ENCODE measurements around the gene AURKA. TPM values are rescaled to one million over a fixed set of nuclear protein-coding genes. Genes with fewer than 3 reads are reported as not detected.

Gene AURKA
- total RNA-seq, result 7.0 TPM
- long read RNA-seq, partial matches to known transcripts, result 0 of 7 reads
- long read RNA-seq, other reads (novel, unspliced or antisense), result 5 of 7 reads

DNA sequence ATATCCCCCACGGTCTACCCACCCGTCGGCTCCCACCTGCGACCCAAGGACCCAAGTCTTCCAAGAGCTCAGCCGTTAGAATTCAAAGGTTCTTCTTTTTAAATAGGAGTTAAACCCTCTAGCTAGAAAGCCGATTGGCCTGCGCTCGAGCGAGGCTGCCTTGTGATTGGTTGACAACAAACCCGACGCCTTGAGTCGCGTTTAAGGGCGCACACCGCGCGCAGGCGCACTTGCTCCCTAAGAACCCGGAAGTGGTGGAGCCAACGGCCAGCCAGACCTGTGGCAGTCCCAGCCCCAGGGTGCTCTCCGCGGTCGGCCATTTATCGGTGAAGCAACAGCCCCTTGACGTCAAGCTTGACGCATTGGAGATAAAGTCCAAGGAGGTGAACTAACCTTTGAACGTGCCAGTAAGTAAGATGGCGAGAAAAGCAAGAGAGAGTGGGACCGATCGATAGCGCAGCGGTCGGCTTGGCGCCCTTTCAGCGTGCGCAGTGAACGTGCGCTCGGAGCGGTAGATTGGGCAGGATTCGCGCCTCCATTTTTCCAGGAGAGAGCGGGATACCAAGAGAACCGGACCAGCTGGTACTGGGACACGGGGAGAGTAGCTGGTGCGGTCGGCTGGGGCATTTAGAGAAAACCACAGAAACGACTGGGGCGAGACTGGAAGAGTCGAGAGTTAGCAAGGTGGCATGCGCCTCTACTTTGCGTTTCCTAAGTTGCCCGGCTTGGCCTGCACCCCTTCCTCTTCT is at the start of gene AURKA, which contains the start of gene CSTF1:
AURKA (minus strand) TSS at position 84 of the 749 bp plus-strand sequence. CDS start 4,018 bp downstream, outside the sequence.
CSTF1 (plus strand) TSS at position 514 of the 749 bp plus-strand sequence. CDS start 2,908 bp downstream, outside the sequence.
- ATAC-seq (peak; percentile 99), DNase-seq (peak; percentile 100)
- intact Hi-C loops (cut with micrococcal nuclease), result no loop called here

DNA sequence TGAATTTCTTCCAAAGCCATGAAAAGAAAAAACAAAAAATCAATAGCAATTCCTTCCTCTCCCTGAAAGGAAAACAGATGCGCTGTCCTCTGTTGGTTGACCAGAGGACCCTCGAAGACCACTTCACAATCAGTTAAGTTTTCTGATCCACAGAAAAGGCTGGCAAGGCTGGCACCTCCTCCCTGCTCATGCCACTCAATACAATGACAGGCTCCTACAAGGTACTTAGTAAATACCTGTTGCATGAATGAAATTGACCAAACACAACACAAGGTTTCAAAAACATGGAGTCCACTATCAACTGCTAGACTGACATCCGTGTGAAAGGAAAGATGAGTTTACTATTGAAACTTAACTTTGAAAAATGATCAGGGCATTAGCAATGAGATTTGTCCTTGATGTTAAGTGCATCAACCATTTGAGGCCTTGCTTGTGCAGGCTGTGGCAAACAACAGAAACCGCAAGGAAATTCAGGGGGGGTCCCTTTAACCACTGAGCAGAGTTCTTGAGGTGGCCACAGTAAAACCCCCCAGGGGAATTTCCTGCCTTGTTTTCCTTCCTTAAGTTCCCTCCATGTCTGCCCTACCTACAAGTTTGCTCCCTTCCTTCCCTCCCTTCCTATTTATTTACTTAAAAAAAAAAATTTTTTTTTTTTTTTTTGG is 48.5 kb upstream of the AURKA start:
- DNase-seq, result no peak
- no peak for ATAC-seq
- intact Hi-C loops (cut with micrococcal nuclease), result no loop called here

DNA sequence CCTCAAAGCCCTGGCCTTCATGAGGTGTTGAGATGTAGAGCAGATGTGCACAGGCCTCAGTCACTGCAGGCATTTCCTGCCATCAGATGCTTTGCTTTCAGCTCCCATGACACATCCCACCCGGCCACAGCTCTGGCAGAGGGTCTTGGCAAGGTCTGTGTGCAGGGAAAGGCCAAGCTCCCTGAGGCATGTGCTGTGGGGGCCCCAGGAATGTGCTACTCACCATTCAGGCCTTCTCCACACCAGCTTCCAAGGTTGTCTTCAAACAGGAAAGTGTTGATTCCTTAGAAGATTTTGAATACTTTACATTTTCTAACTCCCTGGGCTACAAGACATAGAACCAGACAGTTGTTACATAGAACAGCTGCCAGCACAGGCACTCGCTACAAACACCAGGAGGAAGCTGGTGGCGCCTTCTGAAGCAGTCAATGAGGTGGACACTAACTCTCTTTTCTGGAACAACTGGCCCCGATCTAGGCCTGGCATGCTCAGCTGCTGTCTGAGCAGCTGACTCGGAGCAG is 47.8 kb upstream of the AURKA start:
- DNase-seq (peak; percentile 82), ATAC-seq (peak; percentile 92)
- intact Hi-C loops (cut with micrococcal nuclease), result no loop called here

DNA sequence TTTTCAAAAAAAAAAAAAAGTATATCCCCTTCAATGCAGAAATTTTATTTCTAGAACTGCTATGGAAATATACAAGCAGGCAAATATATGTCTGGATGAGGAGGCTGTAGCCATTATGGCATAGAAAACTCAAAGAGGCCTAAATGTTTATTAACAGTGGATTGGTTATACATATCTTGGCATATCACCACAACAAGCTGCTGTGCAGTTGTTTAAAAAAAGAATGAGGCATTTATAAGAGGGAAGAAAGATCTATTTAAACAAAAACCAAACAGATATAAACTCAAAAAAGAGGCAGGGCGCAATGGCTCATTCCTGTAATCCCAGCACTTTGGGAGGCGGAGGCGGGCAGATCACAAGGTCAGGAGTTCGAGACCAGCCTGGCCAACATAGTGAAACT is 46.3 kb upstream of the AURKA start:
- DNase-seq (no peak), ATAC-seq (no peak)
- intact Hi-C loops (cut with micrococcal nuclease), result no loop called here

DNA sequence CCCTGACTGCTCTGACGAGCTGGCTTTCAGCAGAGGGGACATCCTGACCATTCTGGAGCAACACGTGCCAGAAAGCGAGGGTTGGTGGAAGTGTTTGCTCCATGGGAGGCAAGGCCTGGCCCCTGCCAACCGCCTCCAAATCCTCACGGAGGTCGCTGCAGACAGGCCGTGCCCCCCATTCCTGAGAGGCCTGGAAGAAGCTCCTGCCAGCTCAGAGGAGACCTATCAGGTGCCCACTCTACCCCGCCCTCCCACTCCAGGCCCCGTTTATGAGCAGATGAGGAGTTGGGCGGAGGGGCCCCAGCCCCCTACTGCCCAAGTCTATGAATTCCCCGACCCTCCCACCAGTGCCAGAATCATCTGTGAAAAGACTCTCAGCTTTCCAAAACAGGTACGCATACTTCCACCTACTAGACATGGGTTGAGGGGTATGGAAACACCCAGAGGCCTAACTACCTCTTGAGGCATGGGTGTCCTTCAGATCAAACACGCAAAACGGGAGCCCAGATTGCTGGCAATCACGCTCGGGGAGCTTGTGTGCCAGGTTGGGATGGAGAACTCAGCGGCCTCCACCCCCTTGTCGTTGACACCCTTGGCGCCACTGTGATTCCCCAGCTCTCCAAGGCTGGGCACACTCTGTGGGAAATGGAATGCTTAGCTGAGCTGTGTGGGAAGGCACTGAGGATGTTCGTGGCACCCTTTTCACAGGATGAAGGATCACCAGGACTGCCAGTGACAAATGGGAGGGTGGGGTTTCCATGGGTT is 45.4 kb upstream of the AURKA start:
- ATAC-seq (no peak), DNase-seq (no peak)
- intact Hi-C loops (cut with micrococcal nuclease), result no loop called here

DNA sequence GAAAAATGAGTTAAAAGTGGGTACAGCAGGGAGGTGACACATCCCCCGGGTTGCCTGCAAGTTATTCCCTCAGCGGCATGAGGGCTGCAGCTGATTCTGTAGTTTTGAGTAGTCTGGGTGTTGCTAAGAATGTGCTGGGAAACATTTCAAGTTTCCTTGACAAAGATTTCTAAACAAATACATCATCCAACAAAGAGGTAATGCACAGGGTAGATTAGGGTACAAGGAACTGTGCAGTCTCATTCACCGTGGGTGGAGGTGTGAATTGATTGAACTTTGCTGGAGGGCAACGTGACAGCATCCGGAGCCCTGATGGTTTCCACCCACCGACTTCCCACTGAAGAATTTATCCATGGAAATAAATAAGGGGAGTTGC is 41.9 kb upstream of the AURKA start:
- intact Hi-C loops (cut with micrococcal nuclease), result no loop called here
- DNase-seq (no peak), ATAC-seq (peak; percentile 48)

DNA sequence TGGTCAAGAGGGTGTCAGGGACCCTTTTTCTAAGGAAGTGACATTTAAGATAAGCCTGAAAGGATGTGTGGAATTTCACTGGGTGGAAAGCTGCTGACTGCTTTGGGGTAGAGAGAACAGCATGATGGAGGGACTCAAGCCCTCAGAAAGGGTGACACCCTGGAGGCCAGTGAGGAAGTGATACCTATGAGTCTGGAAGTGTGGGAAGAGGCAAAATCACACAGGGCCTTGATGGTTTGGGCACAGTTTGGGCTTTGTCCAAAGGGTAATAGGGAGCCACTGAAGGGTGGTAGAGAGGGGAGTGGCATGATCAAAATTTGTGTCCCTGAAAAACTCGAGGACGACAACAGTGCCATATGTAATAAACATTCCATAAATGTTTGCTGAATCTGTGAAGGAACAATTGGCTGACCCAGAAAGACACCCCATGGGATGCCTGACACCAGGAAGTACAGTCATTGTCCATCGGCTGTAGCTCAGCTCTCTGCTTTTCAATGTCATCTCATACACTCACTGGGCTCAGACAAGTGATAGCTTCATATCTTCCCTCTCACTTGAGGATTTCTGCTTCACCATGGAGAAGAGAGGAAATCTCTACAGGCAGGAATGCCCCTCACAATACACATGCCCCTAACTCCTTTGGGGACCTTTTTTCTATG is 41.3 kb upstream of the AURKA start:
- DNase-seq, result no peak
- no peak for ATAC-seq
- intact Hi-C loops (cut with micrococcal nuclease), result no loop called here

DNA sequence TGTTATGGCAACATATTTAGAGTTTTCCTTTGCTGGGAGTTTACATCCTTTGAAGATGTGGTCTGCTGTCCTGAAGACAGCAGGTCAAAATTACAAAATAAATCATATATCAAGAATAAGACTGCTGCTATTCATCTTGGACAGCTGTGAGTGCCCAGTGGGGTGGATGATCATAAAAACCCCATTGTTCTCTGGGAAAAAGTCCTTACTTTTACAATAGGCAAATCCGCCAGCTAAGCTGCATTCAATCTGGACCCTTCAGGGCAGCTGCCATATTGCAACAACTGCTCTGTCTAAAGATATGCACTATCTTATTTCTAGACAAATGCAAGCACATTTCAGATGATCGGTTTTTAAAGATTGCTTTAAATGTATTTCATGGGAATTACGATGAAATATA is 39.5 kb upstream of the AURKA start:
- intact Hi-C loops (cut with micrococcal nuclease), result no loop called here
- ATAC-seq (no peak), DNase-seq (no peak)

DNA sequence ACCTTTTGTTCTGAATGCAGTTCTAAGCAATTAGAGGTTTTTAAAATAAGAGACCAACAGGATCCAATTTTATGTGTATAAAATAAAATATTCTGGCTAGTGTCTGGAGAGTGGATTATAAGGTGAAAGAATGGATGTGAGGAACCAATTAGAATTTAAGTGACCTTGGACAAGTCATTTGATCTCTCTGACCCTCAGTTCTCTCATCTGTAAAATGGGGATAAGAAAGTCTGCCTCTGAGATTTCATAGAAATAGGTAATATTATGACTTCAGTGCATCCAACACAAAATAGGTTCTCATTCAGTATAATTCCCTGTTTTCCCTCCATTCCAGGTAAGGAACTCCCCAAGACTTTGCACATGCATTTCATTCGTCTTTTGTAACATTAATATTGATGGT is 38.9 kb upstream of the AURKA start:
- ATAC-seq (no peak), DNase-seq (no peak)
- intact Hi-C loops (cut with micrococcal nuclease), result no loop called here

DNA sequence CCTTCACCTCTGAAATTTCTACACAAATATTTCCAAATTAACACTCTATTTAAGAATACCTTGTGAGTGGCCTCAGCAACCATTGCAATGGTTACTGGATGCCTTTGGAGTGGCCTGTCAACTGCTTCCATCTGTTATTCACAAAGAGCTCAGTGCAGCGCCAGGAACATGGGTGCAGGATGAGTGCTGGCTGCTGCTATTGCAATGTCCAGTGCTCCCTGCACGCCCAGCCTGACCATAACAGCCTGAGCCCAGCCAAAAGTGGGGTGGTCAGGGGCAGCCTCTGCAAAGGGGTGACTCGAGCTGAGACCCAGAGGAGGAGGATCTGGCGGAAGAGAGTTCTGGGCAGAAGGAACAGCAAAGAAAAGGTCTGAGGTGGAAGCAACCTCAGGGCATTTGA is 38.4 kb upstream of the AURKA start:
- ATAC-seq (peak; percentile 35), DNase-seq (no peak)
- intact Hi-C loops (cut with micrococcal nuclease), result no loop called here

DNA sequence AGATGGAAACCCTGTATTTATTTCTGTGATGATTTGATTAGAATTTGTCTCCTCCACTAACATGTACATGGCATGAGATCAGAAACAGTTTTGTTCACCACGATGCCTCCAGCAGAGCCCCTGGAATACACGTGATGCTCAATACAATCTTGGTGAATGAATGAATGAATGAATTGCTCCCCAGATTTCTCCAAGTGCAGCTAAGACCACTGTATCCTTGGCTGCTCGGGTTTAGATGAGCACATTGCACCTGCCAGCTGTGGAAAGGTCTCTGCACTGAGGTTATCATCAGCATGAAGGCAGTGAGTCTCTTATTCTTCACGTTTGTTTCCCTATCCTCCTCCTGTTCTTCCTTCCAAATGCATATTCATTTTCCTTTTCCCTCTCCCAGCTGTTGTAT is 37.9 kb upstream of the AURKA start:
- ATAC-seq (no peak), DNase-seq (no peak)
- intact Hi-C loops (cut with micrococcal nuclease), result no loop called here

DNA sequence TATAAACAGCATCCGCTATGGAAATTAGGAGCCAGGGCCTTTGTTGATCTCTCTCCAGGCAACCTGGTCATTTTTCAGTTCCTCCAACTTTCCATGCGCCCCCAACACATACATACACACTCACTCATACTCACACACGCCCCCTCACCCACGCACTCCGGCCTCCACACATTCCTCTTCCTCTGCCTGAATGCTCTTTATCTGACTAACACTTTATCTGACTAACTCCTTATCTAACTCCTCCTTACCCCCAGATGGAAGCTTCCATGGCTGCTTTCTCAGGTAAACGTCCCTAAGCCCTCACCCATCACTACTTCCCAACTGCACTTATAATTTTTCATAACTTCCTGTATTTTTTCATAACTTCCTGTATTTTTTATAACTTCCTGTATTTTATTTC is 37.5 kb upstream of the AURKA start:
- intact Hi-C loops (cut with micrococcal nuclease), result no loop called here
- ATAC-seq (no peak), DNase-seq (no peak)

DNA sequence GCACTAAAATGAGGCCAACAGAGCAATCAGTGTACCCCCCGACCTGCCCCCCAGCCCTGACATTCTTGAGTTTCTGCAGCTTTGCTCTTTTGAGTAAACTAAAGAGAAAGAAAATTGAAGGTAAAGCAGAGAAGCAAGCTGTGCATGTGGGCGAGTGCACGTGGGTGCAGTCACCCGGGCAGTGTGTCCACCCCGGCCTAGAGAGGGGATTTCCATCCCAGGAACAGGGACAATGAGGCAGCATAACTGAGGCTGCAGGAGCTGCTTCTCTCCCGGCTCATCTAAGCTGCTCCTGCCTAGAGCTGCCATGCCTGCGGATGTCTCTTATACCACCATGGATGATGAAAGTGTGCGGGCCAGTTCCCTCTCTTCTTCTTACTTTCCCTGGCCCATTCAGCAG is 36.9 kb upstream of the AURKA start:
- DNase-seq, result no peak
- intact Hi-C loops (cut with micrococcal nuclease), result no loop called here

DNA sequence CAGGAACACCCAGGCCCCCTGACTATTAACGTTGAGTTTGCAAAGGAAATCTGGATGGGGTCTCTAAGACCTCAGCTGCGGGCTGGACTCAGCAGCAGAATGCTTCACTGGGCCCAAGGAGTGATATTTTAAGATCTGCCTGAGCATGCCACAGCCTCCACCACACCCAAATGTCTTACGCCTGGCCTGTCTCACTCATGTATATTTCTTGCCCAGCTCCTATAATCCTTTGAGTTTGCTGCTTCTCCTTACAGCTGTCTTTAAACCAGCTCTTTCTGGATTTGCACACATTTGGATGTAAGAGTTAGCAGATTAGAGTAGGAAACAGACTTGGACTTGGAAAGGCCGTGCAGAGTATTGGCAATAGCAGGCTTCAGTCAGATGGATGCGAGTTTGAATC is 36.4 kb upstream of the AURKA start:
- DNase-seq (no peak), ATAC-seq (no peak)
- intact Hi-C loops (cut with micrococcal nuclease), result no loop called here

More for the DNA sequence above, 36.9 kb upstream of the AURKA start:
- no peak for ATAC-seq

DNA sequence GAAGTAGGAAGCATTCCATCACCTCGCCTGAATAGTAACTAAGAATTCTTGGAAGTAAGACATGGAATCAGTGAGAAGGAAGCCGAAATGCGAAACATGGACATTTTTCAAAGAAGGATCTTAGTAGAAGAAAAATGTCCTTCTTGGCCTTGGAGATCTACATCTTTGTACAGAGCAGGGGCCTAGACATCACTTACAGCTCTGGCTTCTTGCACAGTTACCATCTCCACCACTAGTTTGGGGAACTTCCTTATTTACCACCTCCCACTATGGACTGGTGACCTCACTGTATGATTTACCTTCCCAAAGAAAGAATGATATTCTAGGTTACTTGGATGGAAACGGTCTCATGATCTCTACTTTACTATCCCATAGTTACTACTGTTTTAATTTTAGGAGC is 35.8 kb upstream of the AURKA start:
- no peak for DNase-seq
- intact Hi-C loops (cut with micrococcal nuclease), result no loop called here
- ATAC-seq, result no peak

DNA sequence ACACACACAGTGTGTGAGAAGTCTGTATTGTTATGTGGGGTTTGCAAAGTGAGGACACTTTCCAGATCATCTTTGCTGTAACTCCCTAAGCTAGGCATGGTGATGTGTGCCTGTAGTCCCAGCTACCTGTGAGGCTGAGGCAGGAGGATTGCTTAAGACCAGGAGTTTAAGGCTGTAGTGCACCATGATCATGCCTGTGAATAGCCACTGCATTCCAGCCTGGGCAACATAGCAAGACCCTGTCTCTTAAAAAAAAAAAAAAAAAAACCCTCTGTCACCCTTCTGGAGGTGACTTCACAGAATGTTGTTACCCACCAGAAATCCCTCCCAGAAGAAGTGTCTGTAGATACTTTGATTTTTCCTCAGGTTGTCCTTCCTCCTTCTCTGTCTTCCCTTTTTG is 34.9 kb upstream of the AURKA start:
- ATAC-seq (no peak), DNase-seq (no peak)
- intact Hi-C loops (cut with micrococcal nuclease), result no loop called here

DNA sequence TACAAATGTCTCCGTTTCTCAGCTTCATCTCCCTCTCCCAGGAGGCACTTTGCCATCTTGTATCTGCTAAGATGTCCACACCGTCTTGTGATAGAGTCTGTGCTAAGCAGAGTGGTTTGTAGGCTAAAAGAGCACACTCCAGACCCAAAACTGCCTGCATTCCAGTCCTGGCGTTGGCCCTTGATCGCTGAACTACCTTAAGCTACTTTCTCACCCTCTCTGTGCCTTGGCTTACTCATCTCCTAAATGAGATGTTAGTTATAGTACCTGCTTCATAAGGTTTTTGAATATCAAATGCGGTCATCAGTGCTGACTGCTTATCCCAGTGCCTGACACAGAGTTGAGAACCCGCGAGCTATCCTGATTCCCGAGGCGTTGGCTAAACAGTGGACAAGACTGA is 34.0 kb upstream of the AURKA start:
- DNase-seq, result no peak
- no peak for ATAC-seq
- intact Hi-C loops (cut with micrococcal nuclease), result no loop called here

DNA sequence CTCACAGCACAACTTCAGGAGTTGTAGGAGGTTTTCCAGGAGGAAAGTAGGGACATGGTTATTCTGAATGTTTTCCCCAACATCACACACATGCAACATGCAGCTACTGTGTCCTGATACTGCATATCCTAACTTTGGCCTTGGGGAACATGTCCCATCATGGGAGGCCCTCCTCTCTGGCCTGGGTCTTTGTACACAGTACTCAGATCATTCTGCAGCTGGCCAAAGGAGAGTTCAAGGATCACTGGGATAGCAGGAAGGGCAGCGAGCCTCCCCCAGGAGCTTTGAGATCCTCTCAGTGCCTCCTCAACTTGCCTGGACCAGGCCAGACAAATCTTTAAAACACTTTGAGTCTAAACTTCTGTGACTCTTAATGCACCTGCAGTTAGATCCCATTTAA is 32.9 kb upstream of the AURKA start:
- intact Hi-C loops (cut with micrococcal nuclease), result no loop called here
- no peak for ATAC-seq
- no peak for DNase-seq

DNA sequence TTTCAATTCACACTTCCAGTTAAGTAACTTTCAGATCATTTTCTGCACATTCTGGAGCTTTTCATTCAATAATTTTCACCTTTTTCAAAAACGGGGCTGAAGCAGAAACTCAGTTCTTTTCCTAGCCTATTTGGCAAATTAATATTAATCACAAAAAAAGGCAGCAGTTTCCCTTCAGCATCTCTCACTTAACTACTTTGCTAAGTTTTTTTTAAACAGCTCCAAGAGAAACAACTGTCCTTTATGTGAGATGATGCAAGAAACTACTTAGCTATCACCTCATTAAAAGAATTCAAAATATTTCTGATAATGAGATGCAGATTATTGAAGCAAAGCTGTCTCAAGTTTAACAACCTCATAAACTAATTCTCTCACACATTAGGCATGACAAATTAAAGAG is 31.9 kb upstream of the AURKA start:
- ATAC-seq (no peak), DNase-seq (no peak)
- intact Hi-C loops (cut with micrococcal nuclease), result no loop called here
